Upper lobe of left lung (tissue), 6 donors: ENCODE data around the gene ELN. TPM values are rescaled to one million over a fixed set of nuclear protein-coding genes. Genes with fewer than 3 reads are reported as not detected.

ENCODE experiments used
- ATAC-seq, 2 donors: fragments of 200-7000 bp; cut with Tn5 transposase; one replicate each; pipeline ENCODE4 v1.9.1; 2022; ENCODE audit warnings: mild to moderate bottlenecking in 2 of 2, moderate library complexity in 2 of 2; ENCODE audit not compliant: low FRiP score in 2 of 2
- DNase-seq, 2 donors: peaks; one replicate each; pipeline ENCODE4 v3.0.0-alpha.2; 2019 to 2020
- H3K27ac ChIP-seq, 4 donors: fragments of 200-600 bp; sonication (generic); one replicate each; pipeline ENCODE4 v1.5.1; 2016 to 2019
- H3K27me3 ChIP-seq, 4 donors: fragments of 200-600 bp; sonication (generic); one replicate each; pipeline ENCODE4 v1.5.1; 2017 to 2019
- H3K36me3 ChIP-seq, 4 donors: fragments of 200-600 bp; sonication (generic); one replicate each; pipeline ENCODE4 v1.5.1; 2016 to 2019
- H3K4me1 ChIP-seq, 4 donors: fragments of 200-600 bp; sonication (generic); one replicate each; pipeline ENCODE4 v1.5.1; 2018 to 2019
- H3K4me3 ChIP-seq, 4 donors: fragments of 200-600 bp; sonication (generic); one replicate each; pipeline ENCODE4 v1.5.1; 2017 to 2019; ENCODE audit warnings: mild to moderate bottlenecking in 2 of 4, moderate library complexity in 1 of 4
- H3K9me3 ChIP-seq, 4 donors: fragments of 200-600 bp; sonication (generic); one replicate each; pipeline ENCODE4 v1.5.1; 2018 to 2019
- EP300 ChIP-seq, 4 donors: sonication (generic); formaldehyde crosslinking; IDR thresholded peaks; one replicate each; pipeline ENCODE4 v1.5.1; 2017; ENCODE audit warnings: antibody characterized with exemption in 4 of 4, control low read depth in 2 of 4
- POLR2A ChIP-seq, 4 donors: fragments of 450-650 bp; IDR thresholded peaks; one replicate each; pipeline ENCODE4 v1.5.1; 2016 to 2017; ENCODE audit warnings: antibody characterized with exemption in 4 of 4, mild to moderate bottlenecking in 2 of 4
- POLR2AphosphoS5 ChIP-seq, 2 donors: sonication (generic); formaldehyde crosslinking; IDR thresholded peaks; one replicate each; pipeline ENCODE4 v1.5.1; 2017; ENCODE audit warnings: antibody characterized with exemption in 2 of 2
- WGBS, 2 donors: methylation state at CpG; one replicate each; pipeline ENCODE4 v1.1.5; 2017 to 2018; 5-methylcytosine and 5-hydroxymethylcytosine counted together
- total RNA-seq, 6 donors: library from RNA; depleted of rRNA in 4 of 6; stranded (reverse); fragments of >200 nt in 4 of 6; gene quantifications; one replicate each; pipeline versions ENCODE4 v1.1.0 to v1.2.1, GENCODE V29; 2016 to 2021
- TF ChIP-seq, protein P1 (sequence below), 6 experiments: fragments of 450-650 bp in 4 of 6; fragments of 200-600 bp in 2 of 6; sonication (generic) in 2 of 6; IDR thresholded peaks; one replicate each; pipeline ENCODE4 v1.5.1; 2016 to 2019; ENCODE audit warnings: antibody characterized with exemption in 6 of 6
- donor health status: DM: no; HTN: no; CAD: no; lungs with moderate emphysema.
- donor health status: DM: no; HTN: yes; CAD: no; lungs with severe emphysema.

ELN gene
- total RNA-seq, 6 donors from 2014 or later, result 24.4 to 582 (median 229) TPM

DNA sequence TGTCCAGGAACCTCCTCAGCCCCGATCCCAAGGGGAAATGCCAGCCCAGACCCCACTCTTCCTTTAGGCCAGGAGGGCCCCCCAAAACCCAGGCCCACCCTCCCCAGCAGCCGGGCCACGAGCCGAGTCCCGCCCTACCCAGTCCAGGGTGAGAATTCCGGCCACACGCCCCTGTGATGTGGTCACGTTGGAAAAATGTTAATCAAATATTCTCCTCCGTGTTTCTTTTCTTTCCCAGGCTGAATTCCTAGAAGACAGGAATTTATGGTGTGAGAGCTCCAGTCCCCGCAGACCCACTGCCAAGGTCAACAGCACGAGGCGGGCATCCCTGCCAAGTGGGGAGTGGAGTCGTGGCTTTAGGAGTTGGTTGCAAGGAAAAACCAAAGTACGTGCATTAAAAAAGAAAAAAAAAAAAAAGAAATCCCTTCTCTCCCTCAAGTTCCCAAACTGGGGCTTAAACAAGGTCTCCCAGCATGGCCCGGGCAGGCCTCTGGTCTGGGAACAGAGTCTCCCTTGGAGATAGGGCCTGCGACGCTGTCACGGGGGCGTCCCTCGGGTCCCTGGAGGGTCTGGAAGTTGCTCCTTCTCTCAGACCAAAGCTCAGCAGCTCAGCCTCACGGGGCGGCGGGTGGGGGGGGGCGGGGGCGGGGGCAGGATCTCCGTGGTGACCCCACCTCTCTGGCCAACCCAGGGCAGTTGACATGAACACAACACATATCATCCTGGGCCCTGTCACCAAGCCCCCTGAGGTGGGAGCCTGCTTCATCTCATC is 28.1 kb upstream of the ELN start:
- H3K27ac ChIP-seq, result peak overlapping the region in 3 of 4 donors; percentile 52 to 72 (median 58)
- H3K4me1 ChIP-seq, result peaks cover 8 to 19% (median 15%) of the 10 kb centered on the region in 4 donors
- TF ChIP-seq POLR2A (IDR thresholded peaks at IDR 0.05) (no peak), EP300 (IDR thresholded peaks at IDR 0.05) (no peak), POLR2AphosphoS5 (IDR thresholded peaks at IDR 0.05) (no peak)
- TF ChIP-seq, protein P1, sequence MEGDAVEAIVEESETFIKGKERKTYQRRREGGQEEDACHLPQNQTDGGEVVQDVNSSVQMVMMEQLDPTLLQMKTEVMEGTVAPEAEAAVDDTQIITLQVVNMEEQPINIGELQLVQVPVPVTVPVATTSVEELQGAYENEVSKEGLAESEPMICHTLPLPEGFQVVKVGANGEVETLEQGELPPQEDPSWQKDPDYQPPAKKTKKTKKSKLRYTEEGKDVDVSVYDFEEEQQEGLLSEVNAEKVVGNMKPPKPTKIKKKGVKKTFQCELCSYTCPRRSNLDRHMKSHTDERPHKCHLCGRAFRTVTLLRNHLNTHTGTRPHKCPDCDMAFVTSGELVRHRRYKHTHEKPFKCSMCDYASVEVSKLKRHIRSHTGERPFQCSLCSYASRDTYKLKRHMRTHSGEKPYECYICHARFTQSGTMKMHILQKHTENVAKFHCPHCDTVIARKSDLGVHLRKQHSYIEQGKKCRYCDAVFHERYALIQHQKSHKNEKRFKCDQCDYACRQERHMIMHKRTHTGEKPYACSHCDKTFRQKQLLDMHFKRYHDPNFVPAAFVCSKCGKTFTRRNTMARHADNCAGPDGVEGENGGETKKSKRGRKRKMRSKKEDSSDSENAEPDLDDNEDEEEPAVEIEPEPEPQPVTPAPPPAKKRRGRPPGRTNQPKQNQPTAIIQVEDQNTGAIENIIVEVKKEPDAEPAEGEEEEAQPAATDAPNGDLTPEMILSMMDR (IDR thresholded peaks at IDR 0.05), result no peak
- no peaks in the 10 kb centered on the region for H3K36me3 ChIP-seq
- peaks cover 0 to 8% (median 3%) of the 10 kb centered on the region in 4 donors for H3K9me3 ChIP-seq
- no peaks in the 10 kb centered on the region for H3K27me3 ChIP-seq
- H3K4me3 ChIP-seq, result no peak overlapping the region
- DNase-seq (peak in 1 of 2 donors; percentile 66), ATAC-seq (peak in 1 of 2 donors; percentile 56)
- 71 to 74% methylated on average over 20 of the region's 26 CpGs for WGBS, 2 donors

DNA sequence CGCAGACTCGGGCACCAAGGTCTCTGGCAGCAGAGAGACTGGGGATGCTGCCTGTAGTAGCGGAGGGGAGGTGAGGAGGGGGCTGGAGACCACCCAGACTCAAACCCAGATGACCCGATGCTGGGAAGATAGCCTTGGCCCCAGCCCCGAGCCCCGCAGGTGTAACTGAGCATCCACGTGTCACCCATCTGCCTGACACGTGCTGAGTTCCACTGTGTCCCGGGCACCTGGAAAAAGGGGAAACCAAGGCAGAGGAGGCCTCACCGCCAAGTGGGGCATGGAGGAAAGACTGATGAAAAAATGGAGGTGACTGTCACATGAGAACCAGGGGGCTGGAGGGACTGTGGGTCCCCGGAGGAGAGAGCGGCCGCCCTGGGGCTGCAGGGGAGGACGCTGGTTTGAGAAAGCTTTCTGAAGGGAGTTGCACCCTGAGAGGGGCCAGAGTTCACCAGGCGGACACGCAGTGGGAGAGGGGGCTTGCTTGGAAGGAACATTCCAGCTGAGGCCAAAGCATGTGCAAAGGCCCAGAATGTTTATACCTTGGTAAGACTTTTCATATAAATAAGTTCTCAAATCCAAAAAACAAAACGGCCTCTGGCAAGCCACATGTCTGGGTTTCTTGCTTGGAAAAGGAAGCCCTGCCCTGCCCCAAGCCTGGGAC is 27.4 kb upstream of the ELN start:
- H3K4me1 ChIP-seq, result peaks cover 8 to 19% (median 15%) of the 10 kb centered on the region in 4 donors
- DNase-seq (peak in 1 of 2 donors; percentile 27), ATAC-seq (no peak)
- no peaks in the 10 kb centered on the region for H3K36me3 ChIP-seq
- H3K9me3 ChIP-seq, result peaks cover 0 to under 1% (median 0%) of the 10 kb centered on the region in 4 donors
- TF ChIP-seq EP300 (IDR thresholded peaks at IDR 0.05), result no peak
- TF ChIP-seq POLR2AphosphoS5 (IDR thresholded peaks at IDR 0.05), result no peak
- no peak for TF ChIP-seq POLR2A (IDR thresholded peaks at IDR 0.05)
- TF ChIP-seq, protein P1 (IDR thresholded peaks at IDR 0.05), result no peak
- H3K27ac ChIP-seq, result peak overlapping the region in 3 of 4 donors; percentile 52 to 72 (median 58)
- no peaks in the 10 kb centered on the region for H3K27me3 ChIP-seq
- 85 to 90% methylated on average over 11 to 15 of the region's 17 CpGs for WGBS, 2 donors
- no peak overlapping the region for H3K4me3 ChIP-seq

DNA sequence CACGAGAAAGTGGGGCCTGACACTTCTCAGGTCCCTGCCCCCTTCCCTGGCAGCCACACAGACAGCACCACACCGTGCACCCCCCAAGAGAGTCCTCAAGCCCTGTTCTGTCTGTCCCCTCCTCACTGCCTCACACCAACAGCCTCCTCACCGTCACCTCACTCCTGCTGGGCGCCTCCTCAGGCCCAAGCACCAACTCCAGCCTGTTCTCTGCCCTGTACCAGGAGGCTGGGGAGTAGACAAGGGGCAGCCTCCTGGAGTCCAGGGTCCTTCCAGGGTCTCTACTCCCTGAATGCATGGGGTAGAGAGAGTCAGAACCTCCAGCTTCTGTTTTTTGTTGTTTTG is 26.9 kb upstream of the ELN start:
- 59 to 69% methylated on average over 4 of the region's 4 CpGs for WGBS, 2 donors
- DNase-seq (no peak), ATAC-seq (no peak)
- H3K27me3 ChIP-seq, result no peaks in the 10 kb centered on the region
- no peaks in the 10 kb centered on the region for H3K36me3 ChIP-seq
- H3K27ac ChIP-seq, result peak overlapping the region in 2 of 4 donors; percentile 58 to 72
- TF ChIP-seq POLR2AphosphoS5 (IDR thresholded peaks at IDR 0.05) (no peak), POLR2A (IDR thresholded peaks at IDR 0.05) (no peak), EP300 (IDR thresholded peaks at IDR 0.05) (no peak)
- TF ChIP-seq, protein P1 (IDR thresholded peaks at IDR 0.05), result no peak
- peaks cover 8 to 19% (median 16%) of the 10 kb centered on the region in 4 donors for H3K4me1 ChIP-seq
- H3K4me3 ChIP-seq, result no peak overlapping the region
- H3K9me3 ChIP-seq, result no peaks in the 10 kb centered on the region

DNA sequence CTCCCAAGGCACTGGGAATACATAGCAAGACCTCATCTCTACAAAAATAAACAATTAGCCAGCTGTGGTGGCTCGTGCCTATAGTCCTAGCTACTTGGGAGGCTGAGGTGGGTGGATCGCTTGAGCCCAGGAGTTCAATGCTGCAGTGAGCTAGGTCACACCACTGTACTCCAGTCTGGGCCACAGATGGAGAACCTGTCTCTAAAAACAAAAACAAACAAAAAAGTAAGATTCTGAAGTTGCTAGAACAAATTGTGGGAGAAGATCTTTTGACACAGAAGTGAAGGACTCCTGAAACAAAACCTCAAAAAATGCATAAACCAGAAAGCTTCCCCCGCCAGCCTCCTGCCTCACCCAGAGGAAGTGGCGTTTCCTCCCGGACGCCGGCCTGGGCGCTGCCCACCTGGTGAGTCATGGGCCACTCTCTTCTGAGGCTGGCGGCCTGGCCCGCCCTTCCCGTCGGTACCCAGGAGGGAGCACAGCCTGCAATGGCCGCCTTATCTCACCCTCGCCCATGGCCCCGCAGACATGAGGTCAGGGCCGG is 25.4 kb upstream of the ELN start:
- no peaks in the 10 kb centered on the region for H3K9me3 ChIP-seq
- H3K4me1 ChIP-seq, result peaks cover 14 to 28% (median 26%) of the 10 kb centered on the region in 4 donors
- WGBS, 2 donors, result 38 to 43% methylated on average over 11 to 16 of the region's 16 CpGs
- H3K27me3 ChIP-seq, result no peaks in the 10 kb centered on the region
- peak; percentile 58 to 64 for ATAC-seq
- no peaks in the 10 kb centered on the region for H3K36me3 ChIP-seq
- H3K27ac ChIP-seq, result peak overlapping the region; percentile 70 to 84 (median 73)
- H3K4me3 ChIP-seq, result no peak overlapping the region
- peak; percentile 70 to 88 for DNase-seq
- TF ChIP-seq POLR2A (IDR thresholded peaks at IDR 0.05), result no peak
- TF ChIP-seq, protein P1 (IDR thresholded peaks at IDR 0.05), result no peak
- peak; percentile 30 to 34 for TF ChIP-seq POLR2AphosphoS5 (IDR thresholded peaks at IDR 0.05)
- no peak for TF ChIP-seq EP300 (IDR thresholded peaks at IDR 0.05)
